K562 (cell line): ENCODE results near the gene GPR4. TPM values are rescaled to one million over a fixed set of nuclear protein-coding genes. Genes with fewer than 3 reads are reported as not detected.
A peak's percentile ranks its signal among the peaks of the same experiment; 100 is the strongest.

Source experiments
- ATAC-seq: fragments of 200-7000 bp; cut with Tn5 transposase; 3 replicates; pipeline ENCODE4 v1.9.1; 2020; ENCODE audit warnings: moderate library complexity
- BruUV-seq: library from RNA; stranded (reverse); fragments of 400-500 nt; replicated peaks from 2 replicates; lab custom pipeline; 2021; lab: Mats Ljungman, UMichigan
- CTCF ChIA-PET: fragments of 300-600 bp; formaldehyde crosslinking; extraction: SDS; loops from one replicate; lab custom pipeline; 2021; ENCODE audit warnings: low intra/inter-chr PET ratio; lab: Yijun Ruan, JAX
- POLR2A ChIA-PET: fragments of 300-600, 350-650 bp; sonication (Branson Sonifier 250); formaldehyde crosslinking; extraction: SDS; loops from one replicate; lab custom pipeline; 2021; ENCODE audit warnings: antibody characterized with exemption, inconsistent platforms; lab: Yijun Ruan, JAX
- DNase-seq, 4 experiments: peaks; one replicate each; pipeline versions ENCODE4 v3.0.0 to v3.0.0-alpha.2; 2011 to 2018; ENCODE audit warnings: low spot score in 3 of 4, mixed read lengths in 3 of 4; ENCODE audit errors: extremely low read depth in 1 of 4
- FAIRE-seq: peaks from 2 replicates; lab custom pipeline; 2011; peaks lifted over from hg19 to GRCh38; lab: Jason Lieb, UNC
- H2AFZ ChIP-seq: 2 replicates; pipeline ENCODE4 v1.6.0; 2011; ENCODE audit warnings: low read depth, low read length, control low read depth, inconsistent platforms
- H3K27ac ChIP-seq: fragments of 200-600 bp; 3 replicates; pipeline ENCODE4 v1.8.0; 2011; ENCODE audit warnings: low read depth, mild to moderate bottlenecking, control low read depth, inconsistent platforms, low read length, moderate library complexity, mixed read lengths; ENCODE audit errors: extremely low read depth
- H3K27me3 ChIP-seq, 2 experiments: fragments of 300-600 bp in 1 of 2; 2 replicates in 1 of 2; 3 replicates in 1 of 2; pipeline versions ENCODE4 v1.6.0 to v1.8.0; 2011; ENCODE audit warnings: inconsistent platforms in 2 of 2, low read length in 2 of 2, mild to moderate bottlenecking in 1 of 2, mixed read lengths in 1 of 2, moderate library complexity in 1 of 2; ENCODE audit not compliant: control insufficient read depth in 2 of 2, insufficient read depth in 2 of 2
- H3K36me3 ChIP-seq: fragments of 300-600 bp; 3 replicates; pipeline ENCODE4 v1.8.0; 2011; ENCODE audit warnings: mild to moderate bottlenecking, low read length, inconsistent platforms; ENCODE audit not compliant: control insufficient read depth, insufficient read depth
- H3K4me1 ChIP-seq, 2 experiments: fragments of 200-600 bp in 1 of 2; replicated peaks in 1 of 2; 2 replicates in 1 of 2; 3 replicates in 1 of 2; pipeline versions ENCODE4 v1.5.1 to v1.8.0; 2011; ENCODE audit warnings: inconsistent platforms in 2 of 2, low read length in 2 of 2, mild to moderate bottlenecking in 1 of 2, mixed read lengths in 1 of 2, moderate library complexity in 1 of 2; ENCODE audit not compliant: control insufficient read depth in 2 of 2, insufficient read depth in 2 of 2
- H3K4me2 ChIP-seq: 2 replicates; pipeline ENCODE4 v1.6.1; 2011; ENCODE audit warnings: low read length, control low read depth, inconsistent platforms, mixed read lengths; ENCODE audit not compliant: insufficient read depth
- H3K4me3 ChIP-seq: fragments of 200-600 bp; sonication (generic), shearing (Covaris generic); 2 replicates; pipeline ENCODE4 v1.5.1; 2016; ENCODE audit warnings: control low read depth, inconsistent platforms
- H3K79me2 ChIP-seq: fragments of 200-600 bp; 3 replicates; pipeline ENCODE4 v1.8.0; 2011; ENCODE audit warnings: low read length, inconsistent platforms; ENCODE audit not compliant: control insufficient read depth, insufficient read depth
- H3K9ac ChIP-seq, 2 experiments: 2 replicates each; pipeline versions ENCODE4 v1.6.0 to v1.6.1; 2011; ENCODE audit warnings: low read depth in 2 of 2, low read length in 2 of 2, control low read depth in 1 of 2, inconsistent platforms in 1 of 2, mild to moderate bottlenecking in 1 of 2, mixed read lengths in 1 of 2; ENCODE audit not compliant: insufficient read depth in 1 of 2
- H3K9me1 ChIP-seq: one replicate; pipeline ENCODE4 v1.6.0; 2011; ENCODE audit warnings: inconsistent platforms, mild to moderate bottlenecking, low read length, moderate library complexity; ENCODE audit not compliant: control insufficient read depth, insufficient read depth
- H3K9me3 ChIP-seq: replicated peaks from 2 replicates; pipeline ENCODE4 v1.5.1; 2011; ENCODE audit warnings: low read depth, low read length, inconsistent platforms; ENCODE audit not compliant: control insufficient read depth, insufficient read depth
- H4K20me1 ChIP-seq: replicated peaks from 2 replicates; pipeline ENCODE4 v1.6.1; 2011; ENCODE audit warnings: low read length, inconsistent platforms, mixed read lengths; ENCODE audit not compliant: control insufficient read depth, insufficient read depth
- BACH1 ChIP-seq: fragments of 200-800 bp; sonication (Bioruptor generic); IDR thresholded peaks from 2 replicates; pipeline ENCODE4 v1.6.1; 2016; ENCODE audit warnings: missing genetic modification characterization, missing compliant biosample characterization
- CTBP1 ChIP-seq: fragments of 450-650 bp; IDR thresholded peaks from 2 replicates; pipeline ENCODE4 v1.6.1; 2016; ENCODE audit warnings: borderline replicate concordance
- GABPB2 ChIP-seq: fragments of 250-450 bp; sonication (Bioruptor Pico); conservative IDR thresholded peaks from 2 replicates; pipeline ENCODE4 v1.5.1; 2021; ENCODE audit warnings: mild to moderate bottlenecking
- GATA2 ChIP-seq: sonication (generic); formaldehyde crosslinking; IDR thresholded peaks from 2 replicates; pipeline ENCODE4 v1.4.0; 2020; ENCODE audit warnings: mild to moderate bottlenecking, missing genetic modification reagents
- HDAC1 ChIP-seq, 2 experiments: fragments of 450-650 bp; IDR thresholded peaks; 2 replicates each; pipeline ENCODE4 v1.6.1; 2016 to 2017; ENCODE audit warnings: inconsistent platforms in 1 of 2, mild to moderate bottlenecking in 1 of 2, moderate library complexity in 1 of 2
- IFI16 ChIP-seq: fragments of 250-450 bp; sonication (Bioruptor Pico); IDR thresholded peaks from 2 replicates; pipeline ENCODE4 v2.1.2; 2022; ENCODE audit warnings: mild to moderate bottlenecking, inconsistent platforms
- NCOR1 ChIP-seq: fragments of 450-650 bp; IDR thresholded peaks from 2 replicates; pipeline ENCODE4 v1.6.1; 2016; ENCODE audit warnings: mild to moderate bottlenecking, moderate library complexity
- PTBP1 ChIP-seq: fragments of 200-400 bp; formaldehyde crosslinking; IDR thresholded peaks from 2 replicates; pipeline ENCODE4 v1.6.1; 2017; ENCODE audit warnings: low read depth, low read length
- SMAD4 ChIP-seq: fragments of 250-450 bp; sonication (Bioruptor Pico); conservative IDR thresholded peaks from 2 replicates; pipeline ENCODE4 v1.8.0; 2021; ENCODE audit warnings: inconsistent platforms, mild to moderate bottlenecking, moderate library complexity
- ZEB2 ChIP-seq: fragments of 450-650 bp; IDR thresholded peaks from 2 replicates; pipeline ENCODE4 v1.6.1; 2016
- WGBS: fragments of 100-300 bp; shearing (Covaris generic); methylation state at CpG from one replicate; pipeline ENCODE4 v1.1.6; 2016; ENCODE audit warnings: low coverage, mixed read lengths; ENCODE audit not compliant: insufficient coverage; ENCODE audit errors: missing lambda C conversion rate; 5-methylcytosine and 5-hydroxymethylcytosine counted together
- in situ Hi-C: fragments of 300-500 bp; cut with MboI; formaldehyde crosslinking; loops from 4 replicates; pipeline ENCODE4 v1.15.0; 2018; ENCODE audit warnings: inconsistent platforms, mixed read lengths
- intact Hi-C: fragments of 100-400 bp; cut with micrococcal nuclease; formaldehyde crosslinking; loops from 2 replicates; pipeline ENCODE4 v1.14.2; 2022
- polyA plus RNA-seq, 8 experiments: library from polyadenylated mRNA; depleted of rRNA in 4 of 8; stranded (reverse) in 5 of 8; unstranded in 3 of 8; fragments of >200 nt; fragmentation: Nextera tagmentation in 2 of 8; fragmentation: Illumina TruSeq in 1 of 8; extraction: Ambion mirVana in 2 of 8; extraction: Trizol in 1 of 8; gene quantifications; 2 replicates each; pipeline versions ENCODE4 v1.2.1 to v1.2.3, GENCODE V29; 2011 to 2014; ENCODE audit warnings: inconsistent platforms in 1 of 8, missing spikeins in 1 of 8
- total RNA-seq, 7 experiments: library from RNA; depleted of rRNA in 6 of 7; stranded (reverse); fragments of >200 nt in 6 of 7; fragmentation: Illumina TruSeq in 2 of 7; extraction: Trizol in 2 of 7; gene quantifications; 2 replicates each; pipeline versions ENCODE4 v1.2.1 to v1.2.3, GENCODE V29; 2011 to 2021; ENCODE audit warnings: low replicate concordance in 1 of 7
- TF ChIP-seq, protein P1 (sequence below): fragments of 200-400 bp; formaldehyde crosslinking; IDR thresholded peaks from 2 replicates; pipeline ENCODE4 v1.6.1; 2017; ENCODE audit warnings: mild to moderate bottlenecking, low read depth, low read length, moderate library complexity
- TF ChIP-seq, protein P2 (sequence below): IDR thresholded peaks from 3 replicates; pipeline ENCODE4 v1.6.1; 2011; ENCODE audit warnings: borderline replicate concordance, mild to moderate bottlenecking, moderate library complexity; ENCODE audit not compliant: insufficient read length; ENCODE audit errors: extremely low read depth
- TF ChIP-seq, protein P3 (sequence below): fragments of 450-650 bp; formaldehyde crosslinking; IDR thresholded peaks from 2 replicates; pipeline ENCODE4 v1.4.0; 2020; ENCODE audit warnings: mild to moderate bottlenecking, moderate library complexity

Gene GPR4
- total and polyA plus RNA-seq, 9 of the 15 experiments (the other 6 are each of a cell fraction or from before 2014, with no cell fraction given) = 0.03 to 0.09 (median 0.04) TPM; not detected in 5

DNA sequence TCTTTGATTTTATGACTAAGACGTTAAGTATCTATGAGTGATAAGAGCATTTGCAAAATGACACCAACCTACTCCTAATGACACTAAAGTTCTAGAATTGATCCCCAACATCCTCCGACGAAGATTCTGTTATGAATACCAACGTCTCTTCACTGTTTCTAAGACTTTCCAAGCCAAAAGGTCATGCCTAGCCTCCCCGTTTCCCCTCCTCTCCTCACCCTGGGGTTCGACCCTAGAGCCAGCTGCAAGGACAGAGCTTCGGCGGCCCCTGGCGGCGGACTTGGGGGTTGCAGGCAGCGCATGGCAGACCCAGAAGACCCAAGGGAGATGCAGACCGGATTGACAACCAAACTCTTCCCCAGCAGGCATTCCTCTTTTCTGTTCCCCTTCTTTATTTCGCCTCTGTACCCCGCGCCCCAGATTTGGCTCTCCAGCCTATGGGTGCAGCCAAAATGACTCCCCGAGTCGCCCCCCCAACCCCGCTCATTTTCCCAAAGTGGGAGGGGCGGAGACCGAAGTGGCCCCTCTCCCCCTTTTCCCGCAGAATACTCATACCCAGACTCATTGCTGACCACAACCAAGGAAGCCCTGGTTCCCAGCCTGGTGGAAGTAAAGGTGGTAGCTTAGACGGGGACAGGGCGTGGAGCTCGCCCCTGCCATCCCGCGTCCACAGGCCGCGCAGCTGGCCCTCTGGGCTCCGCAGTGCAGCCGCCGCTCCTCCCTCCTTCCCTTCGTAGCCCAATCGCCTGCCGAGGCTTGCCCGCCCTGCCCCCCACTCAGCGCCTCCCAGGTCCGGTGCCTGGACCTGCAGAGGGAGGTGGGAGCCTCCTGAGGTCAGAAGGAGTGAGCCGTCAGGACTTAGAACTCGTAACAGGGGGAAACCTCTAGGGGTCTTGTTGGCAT is 41.3 kb upstream of the GPR4 start:
- peak overlapping the region; percentile 82 for H3K4me2 ChIP-seq
- no peaks in the 10 kb centered on the region for H3K9me1 ChIP-seq
- POLR2A ChIA-PET = interaction anchor here (0.5 to 4.7 kb wide), 11 partner anchors 12 to 324 kb away, joined by 3 to 35 read pairs (median 3); partner anchors contain the start of genes GIPR and OPA3
- intact Hi-C loops (loop anchor here (1.0 to 5.0 kb wide), 7 partner anchors 36 to 201 kb away; partner anchors contain the start of gene VASP), in situ Hi-C loops (no loop called here)
- DNase-seq = peak; percentile 68 to 93 (median 76)
- ATAC-seq = peak; percentile 36
- H3K27me3 ChIP-seq = no peaks in the 10 kb centered on the region
- H3K36me3 ChIP-seq = no peaks in the 10 kb centered on the region
- peak overlapping the region; percentile 91 for H2AFZ ChIP-seq
- H3K27ac ChIP-seq = peak overlapping the region; percentile 80; the same call in 2 of the 3 replicates
- peak overlapping the region; percentile 38 for H3K4me3 ChIP-seq
- peaks cover 31 to 62% of the 10 kb centered on the region in 2 experiments for H3K4me1 ChIP-seq
- CTCF ChIA-PET = interaction anchor here (0.5 to 4.6 kb wide), 14 partner anchors 13 to 237 kb away, joined by 3 to 34 read pairs (median 5); no protein-coding TSS in a partner anchor
- H3K79me2 ChIP-seq = peaks cover 7% of the 10 kb centered on the region
- H4K20me1 ChIP-seq = no peaks in the 10 kb centered on the region
- H3K9ac ChIP-seq = peak overlapping the region; percentile 48 to 59
- H3K9me3 ChIP-seq = no peaks in the 10 kb centered on the region
- WGBS = 5% methylated on average over 25 of the region's 39 CpGs
- BruUV-seq = no TSS peak
- FAIRE-seq = peak; percentile 79
- TF ChIP-seq ZEB2 = no peak
- TF ChIP-seq GABPB2 (CRISPR knock-in tag) = no peak
- no peak for TF ChIP-seq SMAD4 (CRISPR knock-in tag)
- no peak for TF ChIP-seq PTBP1
- no peak for TF ChIP-seq NCOR1
- TF ChIP-seq IFI16 = no peak
- TF ChIP-seq GATA2 = no peak
- TF ChIP-seq, protein P1, sequence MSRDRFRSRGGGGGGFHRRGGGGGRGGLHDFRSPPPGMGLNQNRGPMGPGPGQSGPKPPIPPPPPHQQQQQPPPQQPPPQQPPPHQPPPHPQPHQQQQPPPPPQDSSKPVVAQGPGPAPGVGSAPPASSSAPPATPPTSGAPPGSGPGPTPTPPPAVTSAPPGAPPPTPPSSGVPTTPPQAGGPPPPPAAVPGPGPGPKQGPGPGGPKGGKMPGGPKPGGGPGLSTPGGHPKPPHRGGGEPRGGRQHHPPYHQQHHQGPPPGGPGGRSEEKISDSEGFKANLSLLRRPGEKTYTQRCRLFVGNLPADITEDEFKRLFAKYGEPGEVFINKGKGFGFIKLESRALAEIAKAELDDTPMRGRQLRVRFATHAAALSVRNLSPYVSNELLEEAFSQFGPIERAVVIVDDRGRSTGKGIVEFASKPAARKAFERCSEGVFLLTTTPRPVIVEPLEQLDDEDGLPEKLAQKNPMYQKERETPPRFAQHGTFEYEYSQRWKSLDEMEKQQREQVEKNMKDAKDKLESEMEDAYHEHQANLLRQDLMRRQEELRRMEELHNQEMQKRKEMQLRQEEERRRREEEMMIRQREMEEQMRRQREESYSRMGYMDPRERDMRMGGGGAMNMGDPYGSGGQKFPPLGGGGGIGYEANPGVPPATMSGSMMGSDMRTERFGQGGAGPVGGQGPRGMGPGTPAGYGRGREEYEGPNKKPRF = no peak
- TF ChIP-seq HDAC1 (IDR thresholded peaks at IDR 0.05) = 0 out of 4 replicates have a peak, but pooled peaks of 1 of the 2 experiments have one; percentile 26
- TF ChIP-seq, protein P2, sequence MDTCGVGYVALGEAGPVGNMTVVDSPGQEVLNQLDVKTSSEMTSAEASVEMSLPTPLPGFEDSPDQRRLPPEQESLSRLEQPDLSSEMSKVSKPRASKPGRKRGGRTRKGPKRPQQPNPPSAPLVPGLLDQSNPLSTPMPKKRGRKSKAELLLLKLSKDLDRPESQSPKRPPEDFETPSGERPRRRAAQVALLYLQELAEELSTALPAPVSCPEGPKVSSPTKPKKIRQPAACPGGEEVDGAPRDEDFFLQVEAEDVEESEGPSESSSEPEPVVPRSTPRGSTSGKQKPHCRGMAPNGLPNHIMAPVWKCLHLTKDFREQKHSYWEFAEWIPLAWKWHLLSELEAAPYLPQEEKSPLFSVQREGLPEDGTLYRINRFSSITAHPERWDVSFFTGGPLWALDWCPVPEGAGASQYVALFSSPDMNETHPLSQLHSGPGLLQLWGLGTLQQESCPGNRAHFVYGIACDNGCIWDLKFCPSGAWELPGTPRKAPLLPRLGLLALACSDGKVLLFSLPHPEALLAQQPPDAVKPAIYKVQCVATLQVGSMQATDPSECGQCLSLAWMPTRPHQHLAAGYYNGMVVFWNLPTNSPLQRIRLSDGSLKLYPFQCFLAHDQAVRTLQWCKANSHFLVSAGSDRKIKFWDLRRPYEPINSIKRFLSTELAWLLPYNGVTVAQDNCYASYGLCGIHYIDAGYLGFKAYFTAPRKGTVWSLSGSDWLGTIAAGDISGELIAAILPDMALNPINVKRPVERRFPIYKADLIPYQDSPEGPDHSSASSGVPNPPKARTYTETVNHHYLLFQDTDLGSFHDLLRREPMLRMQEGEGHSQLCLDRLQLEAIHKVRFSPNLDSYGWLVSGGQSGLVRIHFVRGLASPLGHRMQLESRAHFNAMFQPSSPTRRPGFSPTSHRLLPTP = peak; percentile 13
- TF ChIP-seq, protein P3, sequence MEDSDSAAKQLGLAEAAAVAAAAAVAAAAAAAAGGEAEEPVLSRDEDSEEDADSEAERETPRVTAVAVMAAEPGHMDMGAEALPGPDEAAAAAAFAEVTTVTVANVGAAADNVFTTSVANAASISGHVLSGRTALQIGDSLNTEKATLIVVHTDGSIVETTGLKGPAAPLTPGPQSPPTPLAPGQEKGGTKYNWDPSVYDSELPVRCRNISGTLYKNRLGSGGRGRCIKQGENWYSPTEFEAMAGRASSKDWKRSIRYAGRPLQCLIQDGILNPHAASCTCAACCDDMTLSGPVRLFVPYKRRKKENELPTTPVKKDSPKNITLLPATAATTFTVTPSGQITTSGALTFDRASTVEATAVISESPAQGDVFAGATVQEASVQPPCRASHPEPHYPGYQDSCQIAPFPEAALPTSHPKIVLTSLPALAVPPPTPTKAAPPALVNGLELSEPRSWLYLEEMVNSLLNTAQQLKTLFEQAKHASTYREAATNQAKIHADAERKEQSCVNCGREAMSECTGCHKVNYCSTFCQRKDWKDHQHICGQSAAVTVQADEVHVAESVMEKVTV (CRISPR knock-in tag) = peak; percentile 94
- TF ChIP-seq BACH1 (tag) = no peak
- peak; percentile 43 for TF ChIP-seq CTBP1
